Fibroblast of mammary gland (primary cell): ENCODE measurements around the gene WWTR1.

ENCODE experiments used
- DNase-seq: peaks from one replicate; pipeline ENCODE4 v3.0.0-alpha.2; 2010; ENCODE audit warnings: low read depth
- H3K4me3 ChIP-seq: 2 replicates; pipeline ENCODE4 v1.5.1; 2011; ENCODE audit warnings: low read depth, mild to moderate bottlenecking, low read length, moderate library complexity; ENCODE audit not compliant: control insufficient read depth
- TF ChIP-seq, protein P1 (sequence below): conservative IDR thresholded peaks from 2 replicates; pipeline ENCODE4 v1.5.1; 2011; ENCODE audit warnings: low read depth, low read length, inconsistent platforms; ENCODE audit not compliant: control insufficient read depth, insufficient read depth

Gene WWTR1

DNA sequence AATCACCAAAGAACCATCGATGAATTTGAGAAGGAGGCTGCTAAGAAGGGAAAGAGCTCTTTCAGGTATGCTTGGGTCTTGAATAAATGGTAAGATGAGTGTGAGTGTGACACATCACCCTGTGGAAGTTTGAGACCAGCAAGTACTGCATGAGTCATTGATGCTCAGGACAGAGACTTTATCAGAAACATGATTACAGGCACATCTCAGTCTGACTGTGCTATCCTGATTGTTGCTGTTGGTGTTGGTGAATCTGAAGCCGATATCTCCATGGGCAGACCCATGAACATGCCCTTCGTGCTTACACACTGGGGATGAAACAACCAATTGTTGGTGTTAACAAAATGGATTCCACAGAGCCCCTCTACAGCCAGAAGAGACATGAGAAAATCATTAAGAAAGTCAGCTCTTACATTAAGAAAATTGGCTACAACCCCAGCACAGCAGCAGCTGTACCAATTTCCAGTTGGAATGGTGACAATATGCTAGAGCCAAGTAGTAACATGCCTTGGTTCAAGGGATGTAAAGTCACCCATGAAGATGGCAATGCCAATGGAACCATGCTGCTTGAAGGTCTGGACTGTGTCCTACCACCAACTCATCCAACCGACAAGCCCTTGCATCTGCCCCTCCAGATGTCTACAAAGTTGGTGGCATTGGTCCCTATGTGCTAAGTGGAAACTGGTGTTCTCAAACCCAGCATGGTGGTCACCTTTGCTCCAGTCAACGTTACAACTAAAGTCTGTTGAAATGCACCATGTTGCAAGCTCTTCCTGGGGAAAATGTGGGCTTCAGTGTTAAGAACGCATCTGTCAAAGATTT, 162.9 kb downstream of the WWTR1 start:
- no peak overlapping the region for H3K4me3 ChIP-seq
- peak; percentile 82 for DNase-seq
- TF ChIP-seq, protein P1, sequence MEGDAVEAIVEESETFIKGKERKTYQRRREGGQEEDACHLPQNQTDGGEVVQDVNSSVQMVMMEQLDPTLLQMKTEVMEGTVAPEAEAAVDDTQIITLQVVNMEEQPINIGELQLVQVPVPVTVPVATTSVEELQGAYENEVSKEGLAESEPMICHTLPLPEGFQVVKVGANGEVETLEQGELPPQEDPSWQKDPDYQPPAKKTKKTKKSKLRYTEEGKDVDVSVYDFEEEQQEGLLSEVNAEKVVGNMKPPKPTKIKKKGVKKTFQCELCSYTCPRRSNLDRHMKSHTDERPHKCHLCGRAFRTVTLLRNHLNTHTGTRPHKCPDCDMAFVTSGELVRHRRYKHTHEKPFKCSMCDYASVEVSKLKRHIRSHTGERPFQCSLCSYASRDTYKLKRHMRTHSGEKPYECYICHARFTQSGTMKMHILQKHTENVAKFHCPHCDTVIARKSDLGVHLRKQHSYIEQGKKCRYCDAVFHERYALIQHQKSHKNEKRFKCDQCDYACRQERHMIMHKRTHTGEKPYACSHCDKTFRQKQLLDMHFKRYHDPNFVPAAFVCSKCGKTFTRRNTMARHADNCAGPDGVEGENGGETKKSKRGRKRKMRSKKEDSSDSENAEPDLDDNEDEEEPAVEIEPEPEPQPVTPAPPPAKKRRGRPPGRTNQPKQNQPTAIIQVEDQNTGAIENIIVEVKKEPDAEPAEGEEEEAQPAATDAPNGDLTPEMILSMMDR: no peak

DNA sequence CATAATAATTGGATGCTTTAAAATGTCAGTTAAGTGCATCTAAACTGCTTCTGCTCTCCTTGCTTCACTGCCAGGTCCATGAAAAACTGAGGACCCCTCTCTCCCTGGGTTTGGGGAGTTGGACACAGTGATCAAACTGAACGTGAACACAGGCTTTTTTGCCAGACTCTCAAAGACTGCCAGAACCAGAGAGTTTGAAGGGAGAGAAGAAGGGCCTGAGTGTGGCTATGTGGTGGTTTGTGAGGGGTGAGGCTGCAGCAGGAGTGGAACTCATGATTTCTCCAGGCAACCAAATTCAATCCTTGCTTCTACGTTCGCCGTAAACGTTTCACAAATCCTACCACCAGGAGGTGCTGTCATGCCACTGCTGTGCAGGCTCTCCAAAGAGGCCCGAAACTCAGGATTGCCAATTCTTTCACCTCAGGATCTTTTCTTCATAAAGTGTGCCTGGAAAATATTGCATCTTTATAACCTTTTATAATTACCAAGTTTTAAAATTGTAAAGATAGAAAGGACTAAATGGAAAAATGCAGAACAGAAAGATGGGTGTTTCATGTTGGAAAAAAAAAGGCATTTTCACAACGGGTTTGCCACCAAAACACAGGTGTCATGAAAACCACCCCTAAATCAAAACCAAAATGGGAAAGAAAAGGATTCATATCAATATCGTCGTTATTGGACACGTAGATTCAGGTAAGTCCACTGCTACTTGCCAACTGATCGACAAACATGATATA, 163.6 kb downstream of the WWTR1 start:
- DNase-seq: peak; percentile 77
- H3K4me3 ChIP-seq: no peak overlapping the region
- TF ChIP-seq, protein P1: peak; percentile 96

DNA sequence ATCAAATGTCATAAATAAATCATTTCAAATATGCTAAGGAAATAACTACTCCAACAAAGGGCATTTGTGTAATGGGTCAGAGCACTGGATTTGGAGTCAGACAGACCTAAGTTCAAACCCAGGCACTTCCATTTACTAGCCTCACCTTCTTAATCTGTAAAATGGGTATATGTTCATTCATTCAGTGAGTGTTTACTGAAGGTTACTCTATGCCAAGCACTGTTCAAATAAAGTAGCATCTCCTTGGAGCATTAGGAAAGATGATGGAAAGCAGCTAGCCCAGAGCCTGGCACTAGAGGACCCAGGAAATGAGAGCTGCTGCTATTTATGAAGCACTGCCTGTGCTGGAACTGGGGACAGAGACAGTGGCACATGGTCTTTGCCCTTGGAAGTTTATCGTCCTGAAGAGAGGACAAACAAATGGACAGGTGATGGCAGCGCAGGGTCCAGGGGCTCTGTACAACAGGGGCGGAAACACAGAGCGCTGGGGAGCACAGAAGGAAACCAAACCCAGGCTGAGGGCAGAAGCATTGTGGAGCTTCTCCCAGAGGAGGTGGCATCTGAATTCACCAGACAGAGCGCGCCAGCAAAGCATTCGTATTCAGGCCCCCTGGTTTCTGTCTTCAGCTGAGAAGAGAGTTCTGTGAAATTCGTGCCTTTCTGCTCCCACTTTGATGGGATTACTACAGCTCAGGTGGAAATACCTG, 164.4 kb downstream of the WWTR1 start:
- DNase-seq: no peak
- TF ChIP-seq, protein P1: no peak
- H3K4me3 ChIP-seq: no peak overlapping the region

DNA sequence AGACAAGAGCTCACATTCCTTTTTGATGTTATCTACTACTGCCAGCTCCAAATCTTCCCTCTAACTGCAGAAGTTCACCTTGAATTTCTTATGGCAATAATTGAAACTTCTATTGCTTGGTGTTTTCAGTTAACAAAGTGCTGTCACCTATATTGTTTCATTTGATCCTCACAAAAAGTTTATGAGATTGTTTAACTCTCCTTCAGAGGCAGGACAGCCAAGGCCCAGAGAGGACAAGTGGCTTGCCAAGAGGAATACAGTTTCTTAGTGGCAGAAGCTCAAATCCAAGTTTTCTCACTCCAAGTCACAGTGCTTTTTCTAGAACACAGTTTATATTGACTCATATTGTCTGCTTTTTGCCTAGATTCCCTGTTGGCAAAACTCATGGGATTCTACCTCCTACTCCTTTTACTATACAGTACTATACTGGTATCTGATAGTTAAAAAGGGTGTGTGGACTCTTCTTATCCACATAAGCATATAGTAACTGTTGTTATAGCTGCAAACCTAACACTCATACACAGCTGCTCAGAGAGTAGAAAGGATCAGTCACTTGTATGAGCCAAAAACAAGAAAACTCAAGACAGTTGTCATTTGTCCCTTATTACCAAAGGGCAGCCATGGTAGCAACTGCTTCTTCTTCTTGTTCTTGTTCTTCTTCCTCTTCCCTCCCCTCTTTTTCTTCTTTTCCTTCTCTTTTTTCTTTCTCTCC, 167.4 kb downstream of the WWTR1 start:
- no peak overlapping the region for H3K4me3 ChIP-seq
- TF ChIP-seq, protein P1: no peak
- no peak for DNase-seq

DNA sequence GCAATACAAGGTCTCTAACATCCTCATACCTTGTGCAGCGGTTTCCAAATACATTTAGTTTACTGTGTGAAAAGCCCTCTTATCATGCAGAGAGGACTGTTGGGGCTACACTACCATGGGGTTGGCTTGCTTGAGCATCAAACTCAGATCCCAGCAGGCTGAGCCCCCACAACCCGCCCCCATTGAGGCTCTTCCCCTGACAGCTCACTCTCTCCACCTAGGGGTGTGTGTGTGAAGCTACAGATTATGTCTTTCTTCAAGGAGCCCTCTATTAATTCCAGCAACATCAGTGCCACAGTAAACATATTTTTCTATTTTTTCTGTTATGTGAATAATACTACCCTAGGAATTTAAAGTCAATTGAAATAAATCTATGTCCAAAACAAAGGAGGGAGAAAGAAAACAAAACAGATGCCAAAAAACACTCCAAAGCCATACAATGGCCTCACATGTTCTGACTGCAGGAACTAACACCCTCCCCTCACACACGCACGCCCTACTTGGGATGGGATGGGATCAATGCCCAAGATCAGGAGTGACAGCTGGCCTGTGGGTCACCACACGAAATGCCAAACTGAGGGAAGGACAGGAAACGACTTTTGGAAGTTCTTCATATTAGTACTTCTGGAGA, 168.7 kb downstream of the WWTR1 start:
- TF ChIP-seq, protein P1: peak; percentile 68
- no peak for DNase-seq
- no peak overlapping the region for H3K4me3 ChIP-seq

DNA sequence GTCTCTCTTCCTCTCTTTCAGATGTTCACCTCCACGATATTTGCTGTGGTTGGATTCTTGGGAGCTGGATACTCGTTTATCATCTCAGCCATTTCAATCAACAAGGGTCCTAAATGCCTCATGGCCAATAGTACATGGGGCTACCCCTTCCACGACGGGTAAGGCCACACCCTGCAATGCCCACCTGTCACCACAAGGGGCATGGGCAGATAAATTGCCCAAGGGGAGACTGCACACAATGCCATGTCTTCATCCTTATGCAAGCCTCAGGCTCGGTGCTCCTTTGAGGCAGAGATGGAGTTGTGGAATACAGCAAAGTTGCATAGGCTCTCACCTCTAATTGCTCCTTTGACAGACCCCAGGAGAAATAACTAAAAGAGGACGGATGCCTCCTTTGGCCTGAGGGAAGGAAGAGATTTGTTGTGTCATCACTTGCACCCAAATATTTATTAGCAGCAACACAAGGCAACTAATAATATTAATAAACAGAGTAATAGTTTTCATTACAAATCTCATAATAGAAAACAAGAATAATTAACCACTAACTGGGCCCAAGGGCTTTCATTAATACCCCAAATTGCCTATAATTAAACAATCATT, 170.1 kb downstream of the WWTR1 start:
- H3K4me3 ChIP-seq: no peak overlapping the region
- TF ChIP-seq, protein P1: peak; percentile 60
- no peak for DNase-seq
